LNCaP clone FGC (cell line): ENCODE data around the gene CPNE4.

ENCODE experiments used
- DNase-seq: peaks from one replicate; pipeline ENCODE4 v3.0.0-alpha.2; 2011; ENCODE audit warnings: low read depth
- H3K4me3 ChIP-seq: 2 replicates; pipeline ENCODE4 v1.5.1; 2011; ENCODE audit warnings: mild to moderate bottlenecking, low read depth, low read length, control low read depth
- TF ChIP-seq, protein P1 (sequence below): IDR thresholded peaks from 2 replicates; pipeline ENCODE4 v1.5.1; 2012; ENCODE audit warnings: mild to moderate bottlenecking; ENCODE audit not compliant: control insufficient read depth, insufficient read depth; ENCODE audit errors: extremely low read depth

CPNE4 gene

DNA sequence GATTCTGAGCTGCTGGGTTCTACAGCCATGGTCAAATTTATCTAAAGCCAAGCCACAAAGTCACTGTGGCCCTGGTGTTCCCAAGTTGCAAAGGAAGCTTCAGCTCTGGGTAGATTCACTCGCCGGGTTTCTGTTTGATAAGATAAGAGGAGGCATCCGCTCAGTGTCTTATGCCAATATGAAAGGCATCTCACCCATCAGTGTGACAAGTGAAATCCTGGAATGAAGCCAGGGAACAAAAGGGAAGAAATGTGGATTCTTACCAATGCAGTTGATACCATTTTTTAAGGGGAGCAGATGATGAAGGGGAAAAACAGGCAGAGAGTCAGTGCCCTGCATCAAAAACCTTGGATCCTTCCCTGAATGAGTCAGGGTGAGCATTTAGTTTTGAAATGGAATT is 2.8 kb upstream of the CPNE4 start:
- DNase-seq, result no peak
- TF ChIP-seq, protein P1, sequence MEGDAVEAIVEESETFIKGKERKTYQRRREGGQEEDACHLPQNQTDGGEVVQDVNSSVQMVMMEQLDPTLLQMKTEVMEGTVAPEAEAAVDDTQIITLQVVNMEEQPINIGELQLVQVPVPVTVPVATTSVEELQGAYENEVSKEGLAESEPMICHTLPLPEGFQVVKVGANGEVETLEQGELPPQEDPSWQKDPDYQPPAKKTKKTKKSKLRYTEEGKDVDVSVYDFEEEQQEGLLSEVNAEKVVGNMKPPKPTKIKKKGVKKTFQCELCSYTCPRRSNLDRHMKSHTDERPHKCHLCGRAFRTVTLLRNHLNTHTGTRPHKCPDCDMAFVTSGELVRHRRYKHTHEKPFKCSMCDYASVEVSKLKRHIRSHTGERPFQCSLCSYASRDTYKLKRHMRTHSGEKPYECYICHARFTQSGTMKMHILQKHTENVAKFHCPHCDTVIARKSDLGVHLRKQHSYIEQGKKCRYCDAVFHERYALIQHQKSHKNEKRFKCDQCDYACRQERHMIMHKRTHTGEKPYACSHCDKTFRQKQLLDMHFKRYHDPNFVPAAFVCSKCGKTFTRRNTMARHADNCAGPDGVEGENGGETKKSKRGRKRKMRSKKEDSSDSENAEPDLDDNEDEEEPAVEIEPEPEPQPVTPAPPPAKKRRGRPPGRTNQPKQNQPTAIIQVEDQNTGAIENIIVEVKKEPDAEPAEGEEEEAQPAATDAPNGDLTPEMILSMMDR, result no peak
- no peak overlapping the region for H3K4me3 ChIP-seq

DNA sequence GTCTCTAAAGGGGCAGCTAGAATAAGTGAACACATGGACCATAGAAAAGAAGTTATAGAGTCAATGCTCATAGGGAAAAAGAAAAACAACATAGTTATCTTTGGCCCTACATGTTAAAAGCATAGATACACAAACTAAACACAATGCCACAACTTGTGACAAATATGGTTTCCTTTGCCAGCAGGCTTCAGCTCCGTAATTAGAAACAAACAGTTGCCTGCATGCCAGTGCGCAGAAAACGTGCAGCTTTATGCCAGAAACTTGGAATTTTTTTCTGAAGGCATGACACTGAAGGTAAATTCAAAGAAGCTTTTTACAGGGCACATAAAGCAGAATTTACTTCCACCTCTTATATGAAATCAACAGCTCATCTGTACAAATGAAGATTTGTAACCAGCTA is 2.2 kb upstream of the CPNE4 start:
- TF ChIP-seq, protein P1, result no peak
- no peak for DNase-seq
- no peak overlapping the region for H3K4me3 ChIP-seq

DNA sequence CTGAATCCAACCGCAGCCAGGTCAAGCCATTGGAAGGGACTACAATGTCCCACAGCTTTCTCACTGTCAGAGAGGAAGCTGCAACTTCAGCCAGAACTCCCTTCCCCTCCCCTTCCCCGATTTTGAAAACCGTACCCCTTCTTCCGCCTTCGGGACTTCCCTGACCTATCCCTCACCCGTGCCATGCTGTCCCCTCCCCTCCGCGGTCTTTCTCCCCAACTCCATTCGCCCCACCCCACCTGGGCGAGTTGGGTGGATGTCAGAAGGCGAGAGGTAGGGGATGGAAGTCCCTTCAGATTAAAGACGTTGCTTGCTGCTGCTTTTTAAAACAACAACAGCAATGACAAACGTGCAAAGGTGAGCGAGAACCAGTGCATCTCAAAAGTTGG is 723 bp downstream of the CPNE4 start:
- TF ChIP-seq, protein P1, result no peak
- DNase-seq, result no peak
- no peak overlapping the region for H3K4me3 ChIP-seq

DNA sequence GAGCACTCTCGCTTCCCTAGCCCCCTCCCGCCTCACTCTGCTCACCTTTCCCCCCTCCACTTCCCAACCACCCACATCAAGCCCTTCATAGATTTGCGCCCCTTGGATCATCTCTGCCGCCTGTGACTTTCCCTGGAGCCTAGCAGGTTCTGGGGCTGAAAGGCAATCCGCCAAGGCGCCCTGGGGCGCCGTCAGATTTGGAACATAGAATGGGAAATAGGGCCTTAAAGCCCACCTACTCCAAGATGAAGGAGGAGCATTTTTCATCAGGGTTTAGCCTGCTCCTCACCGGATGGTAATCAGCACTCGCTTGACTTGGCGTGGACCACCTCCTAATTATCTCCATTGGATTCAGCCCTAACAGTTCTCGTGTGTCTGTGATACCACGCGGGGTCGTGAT is 1.3 kb downstream of the CPNE4 start:
- TF ChIP-seq, protein P1, result no peak
- H3K4me3 ChIP-seq, result no peak overlapping the region
- no peak for DNase-seq

DNA sequence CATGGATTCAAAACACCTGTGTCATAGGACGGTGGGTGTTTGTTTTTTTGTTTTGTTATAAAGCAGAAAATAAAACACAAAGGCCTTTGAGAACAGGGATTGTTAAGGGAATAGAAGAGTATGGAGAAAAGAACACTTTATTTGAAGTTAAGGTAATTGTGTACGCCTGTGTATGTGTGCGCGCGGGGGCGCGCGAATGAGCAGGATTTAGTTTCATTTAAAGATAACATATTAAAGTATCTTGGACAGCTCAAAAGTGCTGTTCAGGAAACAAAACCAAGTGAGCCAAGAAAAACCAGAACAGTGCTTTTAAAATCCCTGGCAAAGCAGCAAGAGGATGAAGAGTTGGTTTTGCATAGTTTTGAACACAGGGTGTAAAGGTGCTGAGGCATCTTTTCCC is 1.9 kb downstream of the CPNE4 start:
- TF ChIP-seq, protein P1, result no peak
- no peak overlapping the region for H3K4me3 ChIP-seq
- no peak for DNase-seq

DNA sequence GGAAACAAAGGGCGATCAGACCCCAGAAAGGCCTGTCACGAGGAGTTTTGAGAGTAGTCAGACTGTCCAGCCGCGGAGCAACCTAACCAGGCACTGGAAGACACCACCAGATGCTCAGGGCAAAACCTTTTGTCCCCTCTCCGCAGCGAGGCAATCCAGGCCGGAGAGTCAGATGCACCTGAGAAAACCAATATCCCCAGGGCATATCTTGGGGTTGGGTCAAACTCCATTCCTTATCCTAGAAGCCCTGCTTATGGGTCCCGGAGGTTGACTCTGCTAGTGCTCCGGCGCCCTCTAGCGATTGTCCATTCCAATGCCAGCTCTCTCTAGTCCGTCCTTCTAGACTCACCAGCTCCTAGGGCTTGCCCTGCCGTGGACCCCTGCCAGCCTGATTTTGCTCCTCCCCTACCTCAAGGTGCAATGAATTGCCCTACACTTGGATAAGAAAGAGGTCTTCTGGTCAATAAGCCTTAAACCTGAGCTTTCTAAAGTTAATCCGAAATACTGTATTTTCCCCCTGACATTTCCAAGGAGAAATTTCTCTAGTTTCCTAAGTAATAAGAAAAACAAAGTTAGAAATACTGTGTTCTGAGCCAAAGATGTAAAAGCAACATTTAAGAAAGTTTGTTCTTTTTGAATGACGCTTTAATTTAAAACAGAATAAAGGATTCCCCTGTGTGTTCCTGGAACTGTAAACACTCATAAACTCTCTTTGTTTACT is 5.5 kb downstream of the CPNE4 start:
- DNase-seq, result peak; percentile 90
- TF ChIP-seq, protein P1, result peak; percentile 87
- peak overlapping the region; percentile 15; the same call in 1 of the 2 replicates for H3K4me3 ChIP-seq

DNA sequence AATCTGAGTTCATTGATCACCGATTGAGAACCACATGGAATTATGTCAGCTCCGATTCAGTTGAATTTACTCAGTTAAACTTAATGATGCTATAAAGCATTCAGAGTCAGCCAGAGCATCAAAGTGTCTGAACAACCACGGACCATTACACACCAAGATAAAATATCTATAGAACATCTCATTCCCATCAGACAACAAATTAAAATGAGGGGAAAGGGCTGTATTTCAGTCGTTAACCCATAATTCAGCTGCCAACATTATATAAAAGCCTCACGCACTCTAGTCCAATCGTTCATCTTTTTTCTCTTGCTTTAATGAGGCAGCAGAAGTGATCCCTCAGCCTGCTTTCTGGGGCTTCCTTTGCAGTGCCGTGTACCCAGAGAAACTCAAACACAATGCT is 11.9 kb downstream of the CPNE4 start:
- H3K4me3 ChIP-seq, result no peak overlapping the region
- TF ChIP-seq, protein P1, result no peak
- no peak for DNase-seq
